HepG2 (cell line): ENCODE results near the gene MARCHF9. TPM values are rescaled to one million over a fixed set of nuclear protein-coding genes. Genes with fewer than 3 reads are reported as not detected.

Experiments
- AKAP8 ChIP-seq: sonication (generic); formaldehyde crosslinking; IDR thresholded peaks from 2 replicates; pipeline ENCODE4 v1.5.1; 2020; ENCODE audit warnings: mild to moderate bottlenecking, missing genetic modification reagents
- EHMT2 ChIP-seq: fragments of 200-600 bp; sonication (generic); IDR thresholded peaks from 2 replicates; pipeline ENCODE4 v1.7.0; 2017; ENCODE audit warnings: antibody characterized with exemption, low read depth, low read length, borderline replicate concordance
- FOXC1 ChIP-seq: sonication (generic); formaldehyde crosslinking; IDR thresholded peaks from 2 replicates; pipeline ENCODE4 v1.8.0; 2022; ENCODE audit warnings: mild to moderate bottlenecking, missing genetic modification reagents, borderline replicate concordance
- GABPA ChIP-seq, 2 experiments: IDR thresholded peaks; 2 replicates each; pipeline ENCODE4 v1.6.1; 2011 to 2016; ENCODE audit warnings: low read depth in 2 of 2, low read length in 1 of 2, missing biosample characterization in 1 of 2, missing genetic modification characterization in 1 of 2
- KDM3A ChIP-seq: IDR thresholded peaks from 2 replicates; pipeline ENCODE4 v1.6.1; 2018; ENCODE audit warnings: low read depth, missing compliant biosample characterization
- MIER2 ChIP-seq: IDR thresholded peaks from 2 replicates; pipeline ENCODE4 v1.6.1; 2016; ENCODE audit warnings: missing biosample characterization, missing genetic modification reagents
- MYC ChIP-seq: sonication (generic); formaldehyde crosslinking; IDR thresholded peaks from 2 replicates; pipeline ENCODE4 v1.9.0; 2021; ENCODE audit warnings: missing genetic modification reagents, borderline replicate concordance
- NFIB ChIP-seq: sonication (generic); formaldehyde crosslinking; IDR thresholded peaks from 2 replicates; pipeline ENCODE4 v1.9.0; 2021; ENCODE audit warnings: missing genetic modification reagents, mild to moderate bottlenecking, borderline replicate concordance
- ZNF224 ChIP-seq: sonication (generic); formaldehyde crosslinking; IDR thresholded peaks from 2 replicates; pipeline ENCODE4 v1.5.0; 2020; ENCODE audit warnings: mild to moderate bottlenecking, missing genetic modification reagents
- ZNF274 ChIP-seq: sonication (generic); formaldehyde crosslinking; IDR thresholded peaks from 2 replicates; pipeline ENCODE4 v1.5.1; 2020; ENCODE audit warnings: mild to moderate bottlenecking, missing genetic modification reagents
- ZNF34 ChIP-seq: sonication (generic); formaldehyde crosslinking; IDR thresholded peaks from 2 replicates; pipeline ENCODE4 v1.4.0; 2020; ENCODE audit warnings: mild to moderate bottlenecking, missing genetic modification reagents, borderline replicate concordance
- ZNF431 ChIP-seq: sonication (generic); formaldehyde crosslinking; IDR thresholded peaks from 2 replicates; pipeline ENCODE4 v1.9.0; 2022; ENCODE audit warnings: missing genetic modification reagents, low read depth, mild to moderate bottlenecking, borderline replicate concordance
- ZNF501 ChIP-seq: sonication (generic); formaldehyde crosslinking; IDR thresholded peaks from 2 replicates; pipeline ENCODE4 v1.5.1; 2020; ENCODE audit warnings: mild to moderate bottlenecking, moderate library complexity, missing genetic modification reagents
- ZNF547 ChIP-seq: sonication (generic); formaldehyde crosslinking; IDR thresholded peaks from 2 replicates; pipeline ENCODE4 v1.5.1; 2020; ENCODE audit warnings: mild to moderate bottlenecking, missing genetic modification reagents
- ZNF598 ChIP-seq: sonication (generic); formaldehyde crosslinking; IDR thresholded peaks from 2 replicates; pipeline ENCODE4 v1.5.1; 2020; ENCODE audit warnings: mild to moderate bottlenecking, missing genetic modification reagents, borderline replicate concordance
- polyA plus RNA-seq, 8 experiments: library from polyadenylated mRNA; depleted of rRNA in 3 of 8; stranded (reverse) in 7 of 8; unstranded in 1 of 8; fragments of >200 nt; fragmentation: Illumina TruSeq in 4 of 8; extraction: Trizol in 4 of 8; gene quantifications; 2 replicates each; pipeline versions ENCODE4 v1.2.1 to v1.2.3, GENCODE V29; 2011 to 2016; ENCODE audit warnings: low read depth in 4 of 8, missing spikeins in 1 of 8, mixed read lengths in 1 of 8; ENCODE audit not compliant: insufficient read depth in 1 of 8
- total RNA-seq, 5 experiments: library from RNA; depleted of rRNA; stranded (reverse); fragments of >200 nt; fragmentation: Illumina TruSeq; extraction: Trizol; gene quantifications; 2 replicates each; pipeline ENCODE4 v1.2.3, GENCODE V29; 2016; ENCODE audit warnings: low read depth in 1 of 5
- TF ChIP-seq, protein P1 (sequence below), 2 experiments: IDR thresholded peaks; 2 replicates each; pipeline ENCODE4 v1.6.1; 2011 to 2012; ENCODE audit warnings: low read length in 2 of 2, borderline replicate concordance in 1 of 2, low read depth in 1 of 2, mild to moderate bottlenecking in 1 of 2, moderate library complexity in 1 of 2
- TF ChIP-seq, protein P2 (sequence below): sonication (generic); formaldehyde crosslinking; IDR thresholded peaks from 2 replicates; pipeline ENCODE4 v1.4.0; 2020; ENCODE audit warnings: missing genetic modification reagents
- TF ChIP-seq, protein P3 (sequence below): sonication (generic); formaldehyde crosslinking; IDR thresholded peaks from 2 replicates; pipeline ENCODE4 v1.5.0; 2020; ENCODE audit warnings: mild to moderate bottlenecking, missing genetic modification reagents, moderate library complexity
- TF ChIP-seq, protein P4 (sequence below): sonication (generic); formaldehyde crosslinking; IDR thresholded peaks from 2 replicates; pipeline ENCODE4 v1.9.0; 2021; ENCODE audit warnings: missing genetic modification reagents, mild to moderate bottlenecking, borderline replicate concordance

MARCHF9 gene
- total and polyA plus RNA-seq, 2 of the 13 experiments (the other 11 are each of a cell fraction or from before 2014, with no cell fraction given), result 5.7 to 9.6 TPM

DNA sequence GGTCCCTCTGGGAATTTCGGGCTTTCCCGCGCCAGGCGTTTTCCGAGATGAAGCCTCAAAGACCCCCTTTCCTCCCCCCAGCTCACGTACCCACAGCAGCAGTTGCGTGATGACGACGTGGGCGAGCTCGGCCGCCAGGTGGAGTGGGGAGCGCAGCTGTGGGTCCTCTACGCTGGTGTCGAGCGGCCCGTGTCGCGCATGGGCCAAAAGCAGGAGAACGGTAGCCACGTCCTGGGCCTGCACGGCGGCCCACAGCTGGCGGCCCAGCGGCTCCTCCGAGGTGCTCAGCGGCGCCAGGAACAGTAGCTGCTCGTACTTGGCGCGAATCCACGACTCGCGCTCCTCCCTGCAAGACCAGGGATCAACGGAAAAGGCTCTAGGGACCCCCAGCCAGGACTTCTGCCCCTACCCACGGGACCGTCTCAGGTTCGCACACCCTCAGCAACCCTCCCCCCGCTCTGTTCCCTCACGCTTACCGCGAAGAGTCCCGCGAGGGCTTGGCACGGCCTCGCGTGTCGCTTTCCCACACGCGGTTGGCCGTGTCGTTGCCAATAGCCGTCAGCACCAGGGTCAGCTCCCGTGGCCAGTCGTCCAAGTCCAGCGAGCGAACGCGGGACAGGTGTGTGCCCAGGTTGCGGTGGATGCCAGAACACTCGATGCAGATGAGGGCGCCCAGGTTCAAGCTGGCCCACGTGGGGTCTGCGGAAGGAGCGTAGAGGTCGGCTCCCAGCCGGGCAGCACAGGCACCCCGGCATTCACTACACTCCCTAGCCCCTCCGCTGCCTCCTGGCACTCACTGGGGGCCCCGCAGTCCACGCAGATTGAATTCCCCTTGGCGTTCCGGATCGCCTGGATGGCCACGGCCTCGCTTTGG, 27.8 kb upstream of the MARCHF9 start (continued):
- TF ChIP-seq GABPA (IDR thresholded peaks at IDR 0.05; ENCODE audit: low read depth, low read length) (no peak), GABPA (CRISPR knock-in tag; IDR thresholded peaks at IDR 0.05; ENCODE audit: low read depth) (no peak), KDM3A (no peak), ZNF224 (CRISPR knock-in tag) (no peak), ZNF34 (CRISPR knock-in tag) (no peak), AKAP8 (CRISPR knock-in tag) (0 out of 2 replicates have a peak, but pooled peaks have one; percentile 6), FOXC1 (no peak), ZNF598 (0 out of 2 replicates have a peak, but pooled peaks have one; percentile 28), ZNF274 (CRISPR knock-in tag) (0 out of 2 replicates have a peak, but pooled peaks have one; percentile 18), ZNF547 (CRISPR knock-in tag) (0 out of 2 replicates have a peak, but pooled peaks have one; percentile 44), NFIB (CRISPR knock-in tag) (no peak), ZNF501 (CRISPR knock-in tag) (no peak), EHMT2 (peak; percentile 50; the same call in 1 of the 2 replicates), MIER2 (CRISPR knock-in tag) (peak; percentile 50; the same call in 1 of the 2 replicates), MYC (CRISPR knock-in tag) (peak; percentile 0; the same call in 1 of the 2 replicates), ZNF431 (CRISPR knock-in tag) (no peak)
- TF ChIP-seq, protein P1, sequence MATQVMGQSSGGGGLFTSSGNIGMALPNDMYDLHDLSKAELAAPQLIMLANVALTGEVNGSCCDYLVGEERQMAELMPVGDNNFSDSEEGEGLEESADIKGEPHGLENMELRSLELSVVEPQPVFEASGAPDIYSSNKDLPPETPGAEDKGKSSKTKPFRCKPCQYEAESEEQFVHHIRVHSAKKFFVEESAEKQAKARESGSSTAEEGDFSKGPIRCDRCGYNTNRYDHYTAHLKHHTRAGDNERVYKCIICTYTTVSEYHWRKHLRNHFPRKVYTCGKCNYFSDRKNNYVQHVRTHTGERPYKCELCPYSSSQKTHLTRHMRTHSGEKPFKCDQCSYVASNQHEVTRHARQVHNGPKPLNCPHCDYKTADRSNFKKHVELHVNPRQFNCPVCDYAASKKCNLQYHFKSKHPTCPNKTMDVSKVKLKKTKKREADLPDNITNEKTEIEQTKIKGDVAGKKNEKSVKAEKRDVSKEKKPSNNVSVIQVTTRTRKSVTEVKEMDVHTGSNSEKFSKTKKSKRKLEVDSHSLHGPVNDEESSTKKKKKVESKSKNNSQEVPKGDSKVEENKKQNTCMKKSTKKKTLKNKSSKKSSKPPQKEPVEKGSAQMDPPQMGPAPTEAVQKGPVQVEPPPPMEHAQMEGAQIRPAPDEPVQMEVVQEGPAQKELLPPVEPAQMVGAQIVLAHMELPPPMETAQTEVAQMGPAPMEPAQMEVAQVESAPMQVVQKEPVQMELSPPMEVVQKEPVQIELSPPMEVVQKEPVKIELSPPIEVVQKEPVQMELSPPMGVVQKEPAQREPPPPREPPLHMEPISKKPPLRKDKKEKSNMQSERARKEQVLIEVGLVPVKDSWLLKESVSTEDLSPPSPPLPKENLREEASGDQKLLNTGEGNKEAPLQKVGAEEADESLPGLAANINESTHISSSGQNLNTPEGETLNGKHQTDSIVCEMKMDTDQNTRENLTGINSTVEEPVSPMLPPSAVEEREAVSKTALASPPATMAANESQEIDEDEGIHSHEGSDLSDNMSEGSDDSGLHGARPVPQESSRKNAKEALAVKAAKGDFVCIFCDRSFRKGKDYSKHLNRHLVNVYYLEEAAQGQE (IDR thresholded peaks at IDR 0.05; ENCODE audit: borderline replicate concordance in 1 of 2, low read depth in 1 of 2, low read length in 2 of 2), result peak; percentile 74 to 88
- TF ChIP-seq, protein P2, sequence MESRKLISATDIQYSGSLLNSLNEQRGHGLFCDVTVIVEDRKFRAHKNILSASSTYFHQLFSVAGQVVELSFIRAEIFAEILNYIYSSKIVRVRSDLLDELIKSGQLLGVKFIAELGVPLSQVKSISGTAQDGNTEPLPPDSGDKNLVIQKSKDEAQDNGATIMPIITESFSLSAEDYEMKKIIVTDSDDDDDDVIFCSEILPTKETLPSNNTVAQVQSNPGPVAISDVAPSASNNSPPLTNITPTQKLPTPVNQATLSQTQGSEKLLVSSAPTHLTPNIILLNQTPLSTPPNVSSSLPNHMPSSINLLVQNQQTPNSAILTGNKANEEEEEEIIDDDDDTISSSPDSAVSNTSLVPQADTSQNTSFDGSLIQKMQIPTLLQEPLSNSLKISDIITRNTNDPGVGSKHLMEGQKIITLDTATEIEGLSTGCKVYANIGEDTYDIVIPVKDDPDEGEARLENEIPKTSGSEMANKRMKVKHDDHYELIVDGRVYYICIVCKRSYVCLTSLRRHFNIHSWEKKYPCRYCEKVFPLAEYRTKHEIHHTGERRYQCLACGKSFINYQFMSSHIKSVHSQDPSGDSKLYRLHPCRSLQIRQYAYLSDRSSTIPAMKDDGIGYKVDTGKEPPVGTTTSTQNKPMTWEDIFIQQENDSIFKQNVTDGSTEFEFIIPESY, result peak; percentile 55
- TF ChIP-seq, protein P3, sequence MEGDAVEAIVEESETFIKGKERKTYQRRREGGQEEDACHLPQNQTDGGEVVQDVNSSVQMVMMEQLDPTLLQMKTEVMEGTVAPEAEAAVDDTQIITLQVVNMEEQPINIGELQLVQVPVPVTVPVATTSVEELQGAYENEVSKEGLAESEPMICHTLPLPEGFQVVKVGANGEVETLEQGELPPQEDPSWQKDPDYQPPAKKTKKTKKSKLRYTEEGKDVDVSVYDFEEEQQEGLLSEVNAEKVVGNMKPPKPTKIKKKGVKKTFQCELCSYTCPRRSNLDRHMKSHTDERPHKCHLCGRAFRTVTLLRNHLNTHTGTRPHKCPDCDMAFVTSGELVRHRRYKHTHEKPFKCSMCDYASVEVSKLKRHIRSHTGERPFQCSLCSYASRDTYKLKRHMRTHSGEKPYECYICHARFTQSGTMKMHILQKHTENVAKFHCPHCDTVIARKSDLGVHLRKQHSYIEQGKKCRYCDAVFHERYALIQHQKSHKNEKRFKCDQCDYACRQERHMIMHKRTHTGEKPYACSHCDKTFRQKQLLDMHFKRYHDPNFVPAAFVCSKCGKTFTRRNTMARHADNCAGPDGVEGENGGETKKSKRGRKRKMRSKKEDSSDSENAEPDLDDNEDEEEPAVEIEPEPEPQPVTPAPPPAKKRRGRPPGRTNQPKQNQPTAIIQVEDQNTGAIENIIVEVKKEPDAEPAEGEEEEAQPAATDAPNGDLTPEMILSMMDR (CRISPR knock-in tag), result peak; percentile 12; the same call in 1 of the 2 replicates
- TF ChIP-seq, protein P4, sequence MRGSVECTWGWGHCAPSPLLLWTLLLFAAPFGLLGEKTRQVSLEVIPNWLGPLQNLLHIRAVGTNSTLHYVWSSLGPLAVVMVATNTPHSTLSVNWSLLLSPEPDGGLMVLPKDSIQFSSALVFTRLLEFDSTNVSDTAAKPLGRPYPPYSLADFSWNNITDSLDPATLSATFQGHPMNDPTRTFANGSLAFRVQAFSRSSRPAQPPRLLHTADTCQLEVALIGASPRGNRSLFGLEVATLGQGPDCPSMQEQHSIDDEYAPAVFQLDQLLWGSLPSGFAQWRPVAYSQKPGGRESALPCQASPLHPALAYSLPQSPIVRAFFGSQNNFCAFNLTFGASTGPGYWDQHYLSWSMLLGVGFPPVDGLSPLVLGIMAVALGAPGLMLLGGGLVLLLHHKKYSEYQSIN (CRISPR knock-in tag), result no peak
